NCI-H2227 treated with DMSO at 0.1 percent for 48 hours (cell line): ENCODE data around the gene KCMF1.

Experiments used
- DNase-seq: peaks from one replicate; lab custom pipeline; 2025; lab: John Stamatoyannopoulos, UW

Gene KCMF1

DNA sequence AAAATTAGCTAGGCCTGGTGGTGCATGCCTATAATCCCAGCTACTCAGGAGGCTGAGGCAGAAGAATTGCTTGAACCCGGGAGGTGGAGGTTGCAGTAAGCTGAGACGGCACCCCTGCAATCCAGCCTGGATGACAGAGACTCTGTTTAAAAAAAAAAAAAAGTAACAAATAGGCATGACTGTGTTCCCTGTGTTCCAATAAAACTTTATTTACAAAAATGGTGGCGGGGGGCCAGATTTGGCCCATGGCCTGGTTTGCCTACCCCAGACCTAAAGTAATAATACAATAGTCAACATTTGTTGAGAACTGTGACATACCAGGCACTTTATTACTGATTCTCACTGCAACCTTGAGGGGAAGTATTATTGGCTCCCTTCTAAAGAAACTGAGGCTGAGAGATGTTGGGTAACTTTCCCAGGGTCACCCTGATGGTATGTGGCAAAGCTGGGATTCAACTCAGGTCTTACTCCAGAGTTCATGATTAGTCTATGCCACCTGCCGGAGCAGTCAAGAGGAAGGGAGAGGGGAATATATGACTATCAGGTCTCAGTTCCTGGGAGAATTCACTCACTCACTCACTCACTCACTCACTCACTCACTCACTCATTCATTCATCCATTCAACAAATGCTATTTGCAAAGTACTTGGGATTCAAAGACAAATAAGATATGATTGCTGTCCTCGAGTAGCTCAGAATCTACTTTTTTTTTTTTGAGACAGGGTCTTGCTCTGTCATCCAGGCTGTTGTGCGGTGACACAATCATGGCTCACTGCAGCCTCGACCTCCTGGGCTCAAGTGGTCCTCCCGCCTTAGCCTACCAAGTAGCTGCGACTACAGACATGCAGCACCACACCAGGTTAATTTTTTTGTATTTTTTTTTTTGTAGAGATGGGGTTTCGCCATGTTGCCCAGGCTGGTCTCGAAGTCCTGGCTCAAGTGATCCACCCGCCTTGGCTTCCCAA is 14.3 kb upstream of the KCMF1 start:
- no peak for DNase-seq

DNA sequence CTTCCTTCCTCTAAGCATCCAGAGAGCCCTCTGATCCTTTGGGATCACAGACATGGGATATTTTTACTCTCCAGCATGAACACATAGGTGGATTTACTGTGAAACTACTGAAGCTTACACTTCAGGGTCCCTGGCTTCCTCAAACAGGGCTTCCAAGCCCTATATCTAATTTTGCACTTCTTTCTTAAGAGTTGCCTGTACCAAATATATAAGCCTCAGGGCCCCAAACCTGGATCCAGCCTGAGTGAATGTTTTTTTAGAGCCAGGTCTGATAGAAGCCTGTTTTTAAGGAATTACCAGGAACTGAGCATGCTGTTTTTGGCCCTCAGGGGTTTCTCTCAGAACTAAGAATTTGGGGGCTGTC is 13.2 kb upstream of the KCMF1 start:
- no peak for DNase-seq

DNA sequence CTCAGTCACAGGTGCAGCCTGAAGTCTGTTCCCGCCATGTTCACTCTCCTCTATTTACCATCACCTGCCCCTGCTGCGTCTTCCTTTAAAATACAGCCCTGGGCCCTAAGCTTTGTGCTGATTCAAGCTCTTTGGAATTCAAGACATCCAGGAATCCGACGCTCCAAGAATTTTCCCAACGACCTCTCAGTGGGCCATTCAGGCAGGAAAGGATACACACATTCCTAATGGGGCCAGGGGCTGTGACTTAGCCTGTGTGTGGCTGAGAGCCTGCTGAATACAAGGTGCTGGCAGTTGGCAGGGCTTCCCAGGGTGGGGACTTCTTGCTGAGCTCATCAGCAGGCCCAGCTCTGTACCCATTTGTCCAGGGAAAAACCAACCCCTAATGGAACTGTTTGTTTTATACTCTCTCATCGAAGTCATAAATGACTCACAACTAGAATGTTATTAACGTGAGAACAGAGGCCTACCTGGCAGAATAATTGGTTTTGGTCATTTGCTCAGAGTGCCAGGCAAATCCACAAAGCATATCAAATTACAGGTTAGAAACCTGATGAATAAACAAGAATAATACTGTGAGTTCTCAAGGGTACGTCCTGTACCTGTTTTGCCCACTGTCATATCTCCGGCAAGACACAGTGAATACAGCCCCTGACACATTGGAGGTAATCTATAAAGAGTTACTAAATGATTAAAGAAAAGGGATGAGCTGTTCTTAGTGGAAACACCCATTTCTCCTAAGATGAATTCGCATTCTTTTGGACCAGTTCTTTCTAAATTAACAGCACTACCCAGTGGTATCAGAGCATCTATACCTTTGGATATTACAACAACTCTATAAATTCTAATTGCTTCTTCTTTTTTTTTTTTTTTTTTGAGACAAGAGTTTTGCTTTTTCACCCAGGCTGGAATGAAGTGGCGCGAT is 12.6 kb upstream of the KCMF1 start:
- DNase-seq, result peak; percentile 20

DNA sequence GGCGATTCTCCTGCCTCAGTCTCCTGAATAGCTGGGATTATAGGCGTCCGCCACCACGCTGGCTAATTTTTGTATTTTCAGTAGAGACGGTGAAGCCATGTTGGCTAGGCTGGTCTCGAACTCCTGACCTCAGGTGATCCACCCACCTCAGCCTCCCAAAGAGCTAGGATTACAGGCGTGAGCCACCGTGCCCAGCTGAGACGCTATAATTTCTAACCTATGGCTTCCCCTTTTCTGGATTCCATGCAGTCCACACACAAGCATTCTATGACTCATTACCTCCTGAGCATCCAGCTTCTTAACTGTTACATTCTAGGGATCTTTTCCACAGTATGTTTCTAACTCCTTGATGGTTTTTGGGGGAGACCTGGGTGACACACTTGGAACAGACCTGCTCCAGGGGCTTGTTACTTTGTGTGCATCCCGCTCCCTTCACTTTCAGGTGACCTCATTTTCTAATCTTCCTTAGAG is 11.8 kb upstream of the KCMF1 start:
- no peak for DNase-seq

DNA sequence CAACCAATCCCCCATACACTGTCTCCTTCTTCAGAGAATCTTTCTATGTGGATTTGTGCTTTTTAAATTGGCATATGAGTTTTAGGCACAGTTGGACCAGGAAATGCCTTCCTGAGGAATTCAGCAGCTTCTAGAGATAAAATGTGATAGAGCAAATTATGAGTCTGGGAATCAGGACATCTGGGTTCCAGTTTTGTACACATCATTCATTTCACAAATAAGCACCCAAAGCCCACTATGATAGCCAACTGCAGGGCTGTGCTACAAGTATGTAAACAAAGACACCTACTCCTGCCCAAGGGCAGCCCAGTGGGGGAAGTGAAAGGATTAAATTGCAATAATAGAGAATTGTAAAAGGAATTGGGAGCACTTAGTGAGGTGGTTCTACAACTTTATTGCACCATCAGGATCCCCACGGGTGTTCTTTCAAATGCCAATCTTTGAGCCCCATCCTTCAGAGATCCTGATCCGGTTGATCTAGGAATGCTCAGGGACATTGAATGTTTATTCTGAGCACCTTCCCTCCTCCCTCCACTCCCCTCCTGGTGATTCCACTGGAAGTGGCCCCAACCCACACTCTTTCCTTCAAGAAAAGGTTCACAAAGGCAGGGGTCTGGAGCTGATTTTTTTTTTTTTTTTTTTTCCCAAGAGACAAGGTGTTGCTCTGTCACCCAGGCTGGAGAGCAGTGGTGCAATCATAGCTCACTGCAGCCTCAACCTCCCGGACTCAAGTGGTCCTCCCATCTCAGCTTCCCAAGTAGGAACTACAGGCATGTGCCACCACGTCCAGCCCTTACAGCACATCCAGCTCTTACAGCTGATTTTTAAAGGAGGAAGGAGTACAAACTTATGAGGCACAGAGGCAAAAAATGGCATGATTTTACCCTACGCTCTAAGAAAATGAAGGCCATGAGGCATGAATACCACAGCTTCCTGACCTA is 11.1 kb upstream of the KCMF1 start:
- no peak for DNase-seq

DNA sequence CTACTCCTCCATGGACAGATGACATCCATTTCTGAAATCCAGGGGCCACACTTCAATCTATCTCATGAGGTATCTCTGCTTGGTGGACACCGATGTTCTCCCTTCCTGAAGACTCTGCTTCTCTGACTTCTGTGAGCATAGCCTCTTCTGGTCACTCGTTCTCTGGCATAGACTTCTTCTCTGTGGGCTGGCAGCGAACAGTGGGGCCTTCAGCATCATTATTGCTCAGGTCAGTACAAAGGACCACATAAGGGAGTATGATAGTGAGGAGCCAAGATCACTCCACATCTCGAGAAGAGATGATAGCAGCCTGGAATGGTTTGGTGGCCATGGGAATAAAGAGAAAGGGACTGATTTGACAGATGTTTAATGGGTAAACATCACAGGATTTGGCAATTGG is 8.0 kb upstream of the KCMF1 start:
- DNase-seq, result no peak

DNA sequence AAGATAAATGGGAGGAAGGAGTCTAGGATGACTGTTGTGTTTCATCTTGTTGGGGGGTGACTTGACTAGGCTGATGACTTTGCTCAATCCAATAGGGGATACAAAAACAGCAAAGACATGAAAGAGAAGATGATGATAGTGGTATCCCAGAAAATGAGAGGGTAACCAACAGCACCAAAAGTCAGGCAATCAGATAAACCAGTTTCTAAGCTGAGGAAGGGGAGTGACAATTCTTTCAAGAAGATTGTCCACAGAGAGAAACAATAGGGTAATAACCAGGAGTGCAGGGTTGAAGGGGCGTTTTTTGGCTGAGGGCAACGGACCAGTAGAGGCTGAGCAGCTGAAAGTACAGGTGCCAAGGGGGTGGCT is 7.7 kb upstream of the KCMF1 start:
- DNase-seq, result no peak

DNA sequence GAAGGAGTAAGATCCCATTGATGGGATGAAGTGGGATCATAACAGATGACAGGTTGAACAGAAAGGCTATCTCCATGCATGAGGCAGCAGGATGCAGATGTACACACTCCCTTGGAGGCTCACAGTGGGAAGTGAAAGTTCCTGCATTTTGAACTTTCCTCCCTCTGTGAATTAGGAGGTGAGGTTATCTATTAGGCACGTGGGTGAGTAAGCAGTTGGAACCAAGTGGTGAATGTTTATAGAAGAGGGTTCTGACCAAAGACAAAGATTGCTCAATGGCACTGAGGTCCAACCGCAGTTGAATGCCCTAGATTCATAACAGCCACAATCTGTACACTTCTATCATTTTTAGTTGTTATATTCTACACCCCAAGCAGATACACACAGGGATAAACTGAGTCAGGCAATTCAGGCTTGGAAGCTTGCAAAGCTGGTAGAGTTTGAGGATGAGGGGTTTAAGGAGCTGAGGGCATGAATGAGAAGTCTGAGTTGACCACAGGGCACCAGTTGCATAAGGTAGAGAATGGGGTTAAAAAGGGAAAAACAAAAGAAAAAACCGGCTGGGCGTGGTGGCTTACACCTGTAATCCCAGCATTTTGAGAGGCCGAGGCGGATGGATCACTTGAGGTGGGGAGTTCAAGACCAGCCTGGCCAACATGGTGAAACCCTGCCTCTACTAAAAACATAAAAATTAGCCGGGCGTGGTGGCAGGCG is 7.1 kb upstream of the KCMF1 start:
- no peak for DNase-seq

DNA sequence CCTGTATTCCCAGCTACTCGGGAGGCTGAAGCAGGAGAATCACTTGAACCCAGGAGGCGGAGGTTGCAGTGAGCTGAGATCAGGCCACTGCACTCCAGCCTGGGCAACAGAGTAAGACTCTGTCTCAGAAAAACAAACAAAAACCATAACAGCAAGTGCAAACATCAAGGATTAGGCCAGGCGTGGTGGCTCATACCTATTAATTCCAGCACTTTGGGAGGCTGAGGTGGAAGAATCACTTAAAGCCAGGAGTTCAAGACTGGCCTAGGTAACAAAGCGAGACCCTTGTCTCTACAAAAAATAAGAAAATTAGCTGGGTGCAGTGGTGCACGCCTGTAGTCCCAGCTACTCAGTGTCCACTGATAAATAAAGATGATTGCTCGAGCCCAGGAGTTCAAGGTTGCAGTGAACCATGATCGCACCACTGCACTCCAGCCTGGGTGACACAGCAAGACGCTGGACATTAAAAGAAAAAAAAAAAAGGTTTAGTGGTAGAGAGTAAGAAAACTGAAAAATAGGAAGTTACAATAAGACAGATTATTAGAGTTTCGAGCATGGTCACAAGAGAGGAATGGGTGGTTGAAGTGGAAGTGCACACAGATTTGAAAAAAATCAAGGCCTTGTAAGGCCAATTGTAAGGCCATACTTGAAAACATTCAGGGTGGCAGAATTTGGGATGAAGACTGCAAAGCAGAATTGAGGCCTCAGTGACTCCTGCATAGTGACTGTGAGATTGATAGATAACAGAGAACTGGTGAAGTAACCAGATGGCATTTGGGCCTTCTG is 6.4 kb upstream of the KCMF1 start:
- DNase-seq, result no peak

DNA sequence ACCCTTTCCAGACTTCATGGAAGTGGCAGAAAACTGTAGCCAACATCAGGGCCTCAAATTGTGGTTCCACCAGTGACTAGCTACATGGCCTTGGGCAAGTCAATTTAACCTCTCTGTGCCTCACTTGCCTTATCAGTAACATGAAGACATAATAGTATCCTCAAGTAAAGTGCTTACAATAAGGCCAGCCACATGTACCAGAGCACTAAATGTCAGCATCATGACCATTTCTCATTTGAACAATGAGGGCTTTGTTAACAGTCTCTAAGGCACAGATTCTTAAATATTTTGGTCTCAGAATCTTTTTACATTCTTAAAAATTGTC is 5.8 kb upstream of the KCMF1 start:
- DNase-seq, result no peak

DNA sequence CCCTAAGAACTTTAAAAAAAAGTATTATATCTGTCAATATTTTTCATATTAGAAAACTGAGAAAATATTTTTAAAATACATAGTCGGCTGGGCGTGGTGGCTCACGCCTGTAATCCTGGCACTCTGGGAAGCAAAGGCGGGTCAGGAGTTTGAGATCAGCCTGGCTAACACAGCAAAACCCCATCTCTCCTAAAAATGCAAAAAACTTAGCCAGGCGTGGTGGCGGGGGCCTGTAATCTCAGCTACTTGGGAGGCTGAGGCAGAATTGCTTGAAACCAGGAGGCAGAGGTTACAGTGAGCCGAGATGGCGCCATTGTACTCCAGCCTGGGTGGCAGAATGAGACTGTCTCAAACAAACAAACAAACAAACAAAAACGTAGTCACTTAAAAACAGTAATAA is 5.1 kb upstream of the KCMF1 start:
- DNase-seq, result no peak

DNA sequence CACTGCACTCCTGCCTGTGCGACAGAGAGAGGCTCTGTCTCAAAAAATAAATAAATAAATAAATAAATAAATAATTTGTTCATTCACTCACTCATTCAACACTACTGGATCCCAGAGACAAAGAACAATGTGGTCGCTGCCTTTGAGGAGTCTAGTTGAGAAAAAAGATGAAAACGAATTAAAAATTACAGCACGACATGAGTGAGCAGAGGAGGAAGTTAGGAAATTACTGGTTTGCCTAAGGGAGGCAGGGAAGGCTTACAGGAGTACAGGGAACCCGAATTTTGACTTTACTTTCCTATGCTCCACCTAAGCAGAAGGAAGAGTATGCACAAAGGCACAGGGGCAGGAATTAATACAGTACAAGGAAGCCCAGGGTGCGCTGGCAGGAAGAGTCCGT is 4.2 kb upstream of the KCMF1 start:
- no peak for DNase-seq

DNA sequence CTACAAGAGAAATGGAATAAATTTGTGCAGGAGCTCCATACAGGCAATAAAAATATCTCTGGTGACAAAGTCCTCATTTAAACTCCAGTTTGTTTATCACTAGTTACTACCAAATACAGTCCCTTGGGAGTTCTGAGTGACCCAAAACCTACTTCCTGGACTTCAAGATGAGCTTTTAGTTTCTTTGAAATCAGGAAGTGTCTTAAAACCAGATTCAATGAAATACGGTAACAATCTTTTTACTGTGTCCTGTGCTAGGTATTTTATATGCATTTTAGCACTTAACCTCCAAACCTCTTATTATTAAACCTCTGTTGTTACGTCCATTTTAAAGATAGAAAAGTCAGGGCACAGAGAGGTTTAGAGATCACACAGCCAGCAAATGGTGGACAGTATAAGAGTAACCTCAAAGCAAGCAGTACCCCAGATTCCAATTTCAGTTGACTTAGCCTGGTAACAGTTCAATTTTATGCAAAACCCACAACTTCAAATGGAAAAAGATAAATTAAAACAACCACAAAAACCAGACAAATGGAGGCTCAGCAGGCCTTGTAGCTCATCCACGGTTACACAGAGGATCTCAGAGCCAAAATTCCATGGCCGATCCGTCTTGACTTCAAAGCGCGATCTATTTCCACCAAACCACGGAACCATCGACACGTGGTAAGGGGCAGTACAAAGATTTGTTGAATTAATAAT is 1.3 kb upstream of the KCMF1 start:
- DNase-seq, result no peak

DNA sequence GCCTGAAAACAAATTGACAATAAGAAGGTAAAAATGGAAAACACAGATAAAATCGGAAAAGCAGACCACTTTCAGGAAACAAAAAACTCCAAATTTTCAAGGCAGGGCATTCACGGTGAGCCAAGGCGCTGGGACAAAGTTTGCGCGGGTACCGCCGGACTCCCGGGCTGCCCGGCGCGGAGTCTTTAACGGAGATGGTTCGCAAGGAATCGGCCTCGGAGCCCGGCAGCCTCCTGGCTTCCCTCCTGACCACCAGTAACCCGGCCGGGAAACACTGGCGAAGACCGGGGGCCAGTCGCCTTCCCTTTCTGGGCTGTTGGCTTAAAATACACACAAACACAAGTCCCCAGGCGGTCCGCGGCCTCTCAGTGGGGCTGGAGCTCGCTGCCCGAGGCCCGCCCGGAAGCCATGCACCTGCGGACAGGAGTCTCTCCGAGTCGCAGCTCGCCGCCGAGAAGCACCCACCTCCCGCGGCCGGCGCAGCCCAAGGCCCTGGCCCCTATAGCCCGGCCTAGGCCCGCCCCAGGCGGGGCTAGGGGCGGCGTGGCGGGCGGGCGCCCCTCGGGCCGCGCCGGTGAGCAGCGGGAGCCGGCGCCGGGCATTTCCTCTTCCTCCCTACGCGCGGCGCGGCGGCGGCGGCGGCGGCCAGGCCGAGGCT is 622 bp upstream of the KCMF1 start:
- DNase-seq, result peak; percentile 68

DNA sequence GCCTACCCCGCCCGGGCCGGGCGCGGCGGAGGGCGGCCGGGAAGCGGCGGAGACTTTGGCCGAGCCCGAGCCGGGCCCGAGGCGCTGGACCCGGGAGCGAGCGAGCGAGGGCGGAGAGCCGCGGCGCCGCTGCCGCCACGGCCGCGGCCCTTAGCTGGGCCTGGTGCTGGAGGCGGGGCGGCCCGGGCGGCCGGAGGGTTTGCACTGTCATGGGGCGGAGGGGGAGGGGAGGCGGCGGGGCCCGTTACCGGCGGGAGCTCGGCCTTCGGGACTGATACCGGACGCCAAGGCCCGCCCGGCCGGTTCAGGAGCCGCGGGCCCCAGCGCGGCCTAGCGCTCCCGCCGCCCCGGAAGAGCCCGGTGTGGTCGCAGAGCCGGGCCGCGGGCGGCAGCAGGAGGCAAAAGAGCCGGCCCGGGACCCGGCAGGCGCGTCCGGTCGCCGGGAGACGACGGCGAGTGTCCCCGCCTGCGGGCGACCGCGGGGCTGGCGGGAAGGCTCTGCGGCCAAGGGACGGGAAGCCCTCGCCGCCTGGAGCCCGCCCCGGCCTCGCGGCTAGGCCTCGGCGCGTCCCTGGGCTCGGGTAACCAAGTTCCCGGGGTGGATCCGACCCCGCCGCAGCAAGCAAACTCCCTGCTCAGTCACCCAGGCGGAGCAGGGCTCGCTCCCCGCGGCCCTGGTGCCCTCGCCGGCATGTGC is 697 bp downstream of the KCMF1 start:
- DNase-seq, result peak; percentile 12

DNA sequence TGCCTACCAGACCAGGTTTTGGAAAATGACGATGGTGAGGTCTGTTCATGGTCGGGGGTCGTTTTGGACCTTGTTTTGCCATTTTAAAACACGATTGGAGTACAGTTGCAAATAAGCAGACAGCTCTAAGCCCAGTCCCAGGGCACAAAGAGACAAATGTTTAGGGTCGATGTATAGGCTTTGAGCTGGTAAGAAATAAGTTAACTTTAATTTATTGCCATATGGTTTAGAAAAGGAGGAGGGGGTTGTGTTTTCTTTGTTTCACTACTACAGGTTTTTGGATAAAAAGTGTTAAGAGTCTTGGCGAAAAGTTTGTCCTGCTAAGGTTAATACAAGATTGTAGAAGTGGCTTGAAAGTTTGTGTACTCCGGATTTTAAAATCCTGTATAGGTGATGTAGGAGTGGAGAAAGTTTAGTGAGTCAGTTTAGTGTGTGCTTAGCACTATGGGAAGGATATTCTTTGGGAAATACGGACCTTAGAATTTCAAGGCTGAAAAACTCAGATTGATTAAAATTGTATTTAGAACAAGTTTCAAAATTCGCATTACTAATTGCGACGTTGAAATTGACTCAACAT is 1.3 kb downstream of the KCMF1 start:
- no peak for DNase-seq

DNA sequence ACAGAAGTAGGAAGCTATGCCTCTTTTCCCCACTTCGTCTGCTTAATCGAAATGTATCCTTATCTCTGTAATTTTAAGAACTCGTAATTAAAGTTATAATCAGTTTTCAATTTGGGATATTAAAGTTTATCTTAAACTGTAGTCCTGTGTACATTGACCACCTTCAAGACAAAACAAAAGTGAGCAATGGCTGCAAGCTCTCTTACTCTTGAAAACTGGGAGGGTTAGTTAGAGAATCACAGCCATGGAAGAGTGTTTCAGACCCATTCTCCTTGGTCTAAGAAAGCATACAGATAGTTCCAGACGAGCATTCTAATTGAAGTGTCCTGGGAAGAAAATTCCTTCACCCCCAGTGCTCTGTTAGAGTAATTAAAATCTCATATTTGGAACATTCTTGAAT is 2.0 kb downstream of the KCMF1 start:
- no peak for DNase-seq

DNA sequence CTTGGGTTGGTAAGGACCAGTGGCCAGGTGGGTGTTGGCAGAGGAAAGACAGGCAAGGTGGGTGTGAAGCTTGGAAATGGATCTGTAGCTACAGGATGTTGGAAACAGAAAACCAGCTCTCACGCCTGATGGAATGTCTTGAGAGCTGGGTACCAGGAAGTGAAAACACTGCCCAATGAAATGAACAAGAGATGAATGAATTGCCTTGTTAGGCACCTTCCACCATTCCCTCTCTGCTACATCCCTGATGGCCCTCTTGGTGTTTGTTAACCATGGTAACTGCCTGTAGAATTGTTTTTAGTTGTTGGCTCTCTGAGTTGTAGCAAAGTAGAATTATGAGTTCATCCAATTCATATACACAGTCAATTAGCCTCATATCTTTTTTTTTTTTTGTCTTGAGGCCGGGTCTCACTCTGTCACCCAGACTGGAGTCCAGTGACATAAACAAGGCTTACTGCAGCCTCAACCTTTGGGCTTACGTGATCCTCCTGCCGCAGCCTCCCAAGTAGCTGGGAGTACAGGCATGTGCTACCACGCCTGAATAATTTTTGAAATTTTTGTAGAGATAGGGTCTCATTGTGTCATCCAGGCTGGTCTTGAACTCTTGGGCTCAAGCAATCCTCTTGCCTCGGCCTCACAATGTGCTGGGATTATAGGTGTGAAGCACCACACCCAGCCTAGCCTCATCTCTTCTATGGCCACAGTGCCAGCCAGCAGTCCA is 9.5 kb downstream of the KCMF1 start:
- no peak for DNase-seq
